BJ (cell line): ENCODE results near the gene SNAPC5. TPM values are rescaled to one million over a fixed set of nuclear protein-coding genes. Genes with fewer than 3 reads are reported as not detected.

Experiments
- CTCF ChIA-PET: fragments of 350-600 bp; formaldehyde crosslinking; extraction: SDS; loops from one replicate; lab custom pipeline; 2021; ENCODE audit warnings: antibody characterized with exemption, inconsistent platforms; lab: Yijun Ruan, JAX
- POLR2A ChIA-PET: fragments of 300-600 bp; sonication (Branson Sonifier 250); formaldehyde crosslinking; extraction: SDS; loops from one replicate; lab custom pipeline; 2021; ENCODE audit warnings: antibody characterized with exemption; lab: Charles Lee
- DNase-seq: peaks from one replicate; pipeline ENCODE4 v3.0.0-alpha.2; 2011; ENCODE audit warnings: low read depth
- H3K27me3 ChIP-seq: 2 replicates; pipeline ENCODE4 v1.6.0; 2011; ENCODE audit warnings: low read length; ENCODE audit not compliant: control insufficient read depth, insufficient read depth
- H3K36me3 ChIP-seq: 2 replicates; pipeline ENCODE4 v1.5.1; 2011; ENCODE audit warnings: low read length; ENCODE audit not compliant: control insufficient read depth, insufficient read depth
- H3K4me3 ChIP-seq: 2 replicates; pipeline ENCODE4 v1.5.1; 2011; ENCODE audit warnings: low read depth, mild to moderate bottlenecking, control low read depth, low read length
- CTCF ChIP-seq: IDR thresholded peaks from 2 replicates; pipeline ENCODE4 v1.5.1; 2011; ENCODE audit warnings: low read depth, mild to moderate bottlenecking, control low read depth, inconsistent platforms, low read length, moderate library complexity; ENCODE audit not compliant: insufficient read depth
- polyA plus RNA-seq: library from polyadenylated mRNA; depleted of rRNA; stranded (reverse); fragments of >200 nt; gene quantifications from 2 replicates; pipeline ENCODE4 v1.2.3, GENCODE V29; 2011; rRNA removed
- small RNA-seq: library from RNA; depleted of rRNA; stranded (forward); fragments of <200 nt; gene quantifications from one replicate; pipeline ENCODE3, GENCODE V24; 2012; ENCODE audit warnings: low replicate concordance, low read depth; ENCODE audit not compliant: insufficient read length

The SNAPC5 gene
- polyA plus RNA-seq, 1 experiment = 22.7 TPM

DNA sequence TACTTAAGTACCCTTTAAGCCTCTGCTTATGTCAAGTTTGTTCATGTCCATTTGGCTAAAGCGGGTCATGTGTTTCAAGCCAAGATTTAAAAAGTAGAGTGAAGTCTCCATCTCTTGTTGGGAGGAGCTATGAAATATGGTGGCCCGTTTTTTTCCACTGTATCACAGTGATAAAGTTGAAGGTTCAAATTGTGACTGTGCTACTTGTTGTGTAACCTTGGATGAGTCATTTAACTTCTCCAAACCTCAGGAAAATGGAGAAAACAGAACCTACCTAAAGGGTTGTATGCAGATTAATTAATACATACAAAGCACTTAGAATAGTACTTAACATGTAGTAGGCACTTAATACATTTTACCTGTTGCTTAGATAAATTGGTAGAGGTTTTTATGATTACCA, 43.4 kb downstream of the SNAPC5 start:
- H3K27me3 ChIP-seq = no peaks in the 10 kb centered on the region
- no peak for DNase-seq
- TF ChIP-seq CTCF = no peak
- CTCF ChIA-PET = no interaction called here
- POLR2A ChIA-PET = no interaction called here
- no peak overlapping the region for H3K4me3 ChIP-seq
- H3K36me3 ChIP-seq = peaks cover 1% of the 10 kb centered on the region; the same call in 1 of the 2 replicates

DNA sequence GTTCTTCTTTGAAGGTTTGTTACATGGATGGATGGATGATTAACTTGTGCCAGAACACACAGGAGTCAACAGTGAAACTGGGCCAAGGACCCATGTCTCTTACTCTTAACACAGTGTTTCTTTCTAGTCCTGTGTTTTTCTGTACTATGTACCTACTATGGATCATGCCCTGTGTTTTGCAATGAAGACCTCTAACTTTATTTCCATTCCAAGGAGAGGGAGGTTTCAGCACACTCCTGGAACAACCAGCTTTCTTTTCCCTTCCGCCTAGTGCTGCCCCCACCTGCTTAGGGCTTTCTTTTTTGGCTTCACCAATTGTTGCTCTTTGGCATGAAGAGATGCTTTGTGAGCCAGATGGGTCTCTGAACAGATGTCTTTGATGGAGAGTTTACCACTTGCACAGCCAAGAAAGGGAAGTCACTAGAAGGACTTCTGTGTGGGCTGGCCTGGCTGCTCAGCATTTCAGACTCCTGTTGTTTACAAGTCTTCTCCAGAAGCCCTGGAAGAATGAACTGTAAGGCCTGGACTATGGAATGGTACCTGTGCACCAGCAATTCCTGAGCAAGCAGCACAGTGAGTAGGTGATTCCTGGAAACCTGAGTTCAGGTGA, 44.5 kb downstream of the SNAPC5 start:
- TF ChIP-seq CTCF = no peak

DNA sequence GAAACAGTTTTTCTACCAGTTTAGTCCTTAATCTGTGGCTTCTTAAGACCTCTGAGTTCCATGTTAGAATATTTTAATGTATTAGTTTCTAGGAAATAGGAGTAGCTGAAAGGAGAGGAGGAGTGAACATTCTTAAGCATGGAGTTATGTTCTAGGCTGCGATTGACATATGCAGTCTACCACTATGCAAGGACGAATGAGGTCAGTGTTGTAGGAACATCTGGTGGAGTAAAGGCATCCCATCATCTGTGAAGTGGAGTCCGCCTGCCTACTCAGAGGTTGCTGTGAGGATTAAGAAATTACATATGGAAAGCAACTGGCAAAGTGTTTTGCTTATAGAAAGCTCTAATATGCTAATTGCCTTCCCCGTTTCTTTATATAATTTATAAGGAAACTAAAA, 45.1 kb downstream of the SNAPC5 start:
- no peak for DNase-seq
- Histone ChIP-seq H3K27me3 (no peaks in the 10 kb centered on the region), H3K4me3 (no peak overlapping the region), H3K36me3 (peaks cover 1% of the 10 kb centered on the region; the same call in 1 of the 2 replicates)
- ChIA-PET POLR2A (no interaction called here), CTCF (no interaction called here)
- TF ChIP-seq CTCF = no peak

More for the DNA sequence above, 44.5 kb downstream of the SNAPC5 start:
- Histone ChIP-seq H3K36me3 (peaks cover 1% of the 10 kb centered on the region; the same call in 1 of the 2 replicates), H3K4me3 (no peak overlapping the region), H3K27me3 (no peaks in the 10 kb centered on the region)
- ChIA-PET POLR2A (no interaction called here), CTCF (no interaction called here)
- no peak for DNase-seq

Small RNAs within 50 kb of the gene (small RNA-seq; reads per million reads assigned to genes)
- gene MIR4512 = not detected
- not detected for gene RF01159
- gene SNORD16 = not detected
- not detected for gene SNORD18A
- not detected for gene SNORD18B
- not detected for gene SNORD18C

Other genes with a start within 250 kb of the SNAPC5 start
- gene MEGF11, start 244.0 kb downstream of the SNAPC5 start, polyA plus RNA-seq = 0.04 TPM in 1 of 2 replicates, not detected in the other
- 9.2 and 15.6 TPM in 2 replicates for gene DIS3L, start 204.2 kb downstream of the SNAPC5 start, polyA plus RNA-seq
- gene TIPIN, start 141.1 kb downstream of the SNAPC5 start, polyA plus RNA-seq = 3.0 and 6.8 TPM in 2 replicates
- 19.0 and 21.8 TPM in 2 replicates for gene MAP2K1, start 110.8 kb downstream of the SNAPC5 start, polyA plus RNA-seq
- gene RPL4, start 7.1 kb upstream of the SNAPC5 start, polyA plus RNA-seq = 4,914 and 5,278 TPM in 2 replicates
- gene ZWILCH, start 7.6 kb upstream of the SNAPC5 start, polyA plus RNA-seq = 10.5 and 15.1 TPM in 2 replicates
- gene LCTL, start 68.2 kb upstream of the SNAPC5 start, polyA plus RNA-seq = 0.17 and 0.25 TPM in 2 replicates
- 2.5 and 3.8 TPM in 2 replicates for gene SMAD6, start 204.5 kb upstream of the SNAPC5 start, polyA plus RNA-seq